GM21717 (cell line): ENCODE data around the gene ANGPTL8.

ENCODE experiments used
- ATAC-seq: cut with Tn5 transposase; IDR thresholded peaks from one replicate; pipeline ENCODE4 v1.9.1; 2021; ENCODE audit warnings: mild to moderate bottlenecking, moderate library complexity; ENCODE audit not compliant: unreplicated experiment

The ANGPTL8 gene, protein sequence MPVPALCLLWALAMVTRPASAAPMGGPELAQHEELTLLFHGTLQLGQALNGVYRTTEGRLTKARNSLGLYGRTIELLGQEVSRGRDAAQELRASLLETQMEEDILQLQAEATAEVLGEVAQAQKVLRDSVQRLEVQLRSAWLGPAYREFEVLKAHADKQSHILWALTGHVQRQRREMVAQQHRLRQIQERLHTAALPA

DNA sequence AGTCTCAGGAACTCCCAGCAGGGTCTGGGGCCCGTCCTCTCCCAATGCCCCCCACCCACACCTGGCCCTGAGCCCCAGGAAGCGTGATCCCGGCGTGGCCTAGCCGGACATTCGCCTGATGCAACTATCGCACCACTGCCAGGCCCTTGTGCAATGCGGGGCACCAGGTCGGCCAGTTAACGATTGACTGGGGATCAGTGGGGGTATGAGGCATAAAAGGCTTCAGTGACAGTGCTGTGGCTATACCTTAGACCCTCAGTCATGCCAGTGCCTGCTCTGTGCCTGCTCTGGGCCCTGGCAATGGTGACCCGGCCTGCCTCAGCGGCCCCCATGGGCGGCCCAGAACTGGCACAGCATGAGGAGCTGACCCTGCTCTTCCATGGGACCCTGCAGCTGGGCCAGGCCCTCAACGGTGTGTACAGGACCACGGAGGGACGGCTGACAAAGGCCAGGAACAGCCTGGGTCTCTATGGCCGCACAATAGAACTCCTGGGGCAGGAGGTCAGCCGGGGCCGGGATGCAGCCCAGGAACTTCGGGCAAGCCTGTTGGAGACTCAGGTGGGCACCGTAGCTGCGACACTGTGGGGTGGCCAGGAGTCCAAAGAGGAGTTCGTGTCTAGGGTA, at the start of gene ANGPTL8:
TSS of gene ANGPTL8 (plus strand) at position 243 of the 624 bp plus-strand sequence. CDS start at position 262, 19 bp downstream.
- no peak for ATAC-seq

DNA sequence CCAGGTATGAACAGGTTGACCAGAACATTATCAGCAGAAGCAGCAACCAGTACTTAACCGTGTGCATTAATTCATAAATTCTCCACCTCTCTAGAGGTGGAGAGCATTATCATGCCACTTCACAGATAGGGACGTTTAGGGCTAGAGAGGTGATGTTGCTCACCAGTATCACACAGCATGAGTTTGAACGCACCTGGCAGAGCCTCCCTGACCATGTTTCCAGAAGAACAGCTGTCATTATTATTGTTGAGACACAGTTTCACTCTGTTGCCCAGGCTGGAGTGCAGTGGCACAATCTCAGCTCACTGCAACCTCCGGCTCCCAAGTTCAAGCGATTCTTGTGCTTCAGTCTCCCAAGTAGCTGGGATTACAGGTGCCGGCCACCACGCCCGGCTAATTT, 48.9 kb upstream of the ANGPTL8 start:
- no peak for ATAC-seq

- ATAC-seq: no peak
Measured at GRCh38 chr19:11191273-11191755, 48.1 kb upstream of the ANGPTL8 start.

DNA sequence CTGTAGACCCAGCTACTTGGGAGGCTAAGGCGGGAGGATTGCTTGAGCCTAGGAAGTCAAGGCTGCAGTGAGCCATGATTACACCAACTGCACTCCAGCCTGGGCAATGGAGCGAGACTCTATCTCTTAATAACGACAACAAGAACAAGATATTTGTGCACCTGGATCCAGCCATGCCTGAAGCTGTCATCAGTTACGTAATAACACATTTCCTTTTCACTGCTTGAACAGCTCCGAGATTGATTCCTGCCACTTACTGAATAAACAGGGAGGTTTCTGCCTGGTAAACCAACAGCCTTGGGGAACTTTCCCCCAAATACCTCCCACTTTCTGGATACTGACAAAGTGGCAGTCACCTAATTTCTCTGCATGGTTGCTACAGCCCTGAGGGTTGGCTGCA, 47.5 kb upstream of the ANGPTL8 start:
- ATAC-seq: no peak

- no peak for ATAC-seq
Measured at GRCh38 chr19:11192957-11193939, 46.2 kb upstream of the ANGPTL8 start.

DNA sequence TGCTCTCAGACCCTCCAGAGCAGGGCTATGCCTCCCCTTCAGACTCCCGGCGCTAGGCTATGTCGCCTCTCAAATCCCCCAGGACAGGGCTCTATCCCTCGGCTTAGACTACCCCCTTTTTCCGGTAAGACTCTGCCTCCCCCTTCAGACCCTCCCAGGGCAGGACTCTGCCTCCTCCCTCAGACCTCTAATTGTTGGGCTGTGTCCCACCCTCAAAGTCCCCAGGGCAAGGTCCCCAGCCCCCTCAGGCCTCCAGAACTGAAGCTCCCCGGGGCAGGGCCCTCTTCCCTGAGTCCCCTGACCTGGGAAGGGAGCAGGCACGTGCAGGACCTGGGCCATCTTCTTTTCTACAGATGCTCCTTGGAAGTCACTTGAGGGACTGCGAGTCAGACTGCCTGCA, 45.2 kb upstream of the ANGPTL8 start:
- ATAC-seq: no peak

DNA sequence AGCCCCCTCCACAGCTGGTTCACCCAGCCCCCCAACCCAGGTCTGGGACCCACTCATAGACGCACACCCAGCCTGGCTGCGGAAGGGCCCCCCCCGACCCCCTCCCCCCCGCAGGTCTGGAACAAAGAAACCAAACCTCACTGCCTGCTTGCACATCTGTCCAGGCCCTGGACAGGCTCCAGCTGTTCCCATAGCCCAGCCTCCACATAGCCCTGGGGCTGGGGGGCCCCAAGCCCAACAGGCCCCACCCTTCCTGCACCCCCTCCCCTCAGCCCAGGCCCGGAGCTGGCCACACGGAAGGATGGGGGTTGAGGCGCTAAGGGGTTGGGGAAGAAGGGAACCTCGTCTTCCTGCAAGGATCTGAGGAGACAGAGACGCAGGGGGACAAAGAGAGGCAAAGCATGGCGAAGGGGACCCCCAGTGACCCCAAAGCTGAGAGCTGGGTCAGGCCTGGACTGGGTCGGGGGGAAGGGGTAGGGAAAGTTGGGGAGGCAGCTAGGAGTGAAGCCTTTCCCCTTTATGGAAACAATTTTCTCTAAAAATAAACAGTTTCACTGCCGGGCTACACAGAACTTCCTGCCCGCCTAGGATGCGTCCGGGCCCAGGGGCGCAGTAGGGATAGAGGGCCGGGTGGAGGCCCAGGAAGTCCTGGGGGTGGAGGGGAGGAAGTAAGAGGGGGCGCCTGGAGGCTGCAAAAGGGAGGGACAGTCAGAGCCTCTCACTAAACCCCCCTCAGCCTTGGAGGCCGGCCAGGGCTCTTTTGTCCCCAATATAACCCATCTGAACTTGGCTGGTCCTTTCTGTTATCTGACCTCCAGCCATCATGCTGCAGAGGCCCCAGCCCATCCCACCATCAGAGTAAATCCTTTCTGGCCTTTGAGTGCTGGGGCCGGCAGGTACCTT, 44.5 kb upstream of the ANGPTL8 start:
- no peak for ATAC-seq

- ATAC-seq: no peak
Measured at GRCh38 chr19:11195681-11196080, 43.7 kb upstream of the ANGPTL8 start.

- ATAC-seq: no peak
Measured at GRCh38 chr19:11196406-11197287, 42.8 kb upstream of the ANGPTL8 start.

- ATAC-seq: peak; percentile 66
Measured at GRCh38 chr19:11197291-11198174, 41.9 kb upstream of the ANGPTL8 start, which contains the start of gene KANK2. Gene KANK2 (minus strand): TSS chr19:11197545. CDS start chr19:11194511, 3,034 bp downstream.

DNA sequence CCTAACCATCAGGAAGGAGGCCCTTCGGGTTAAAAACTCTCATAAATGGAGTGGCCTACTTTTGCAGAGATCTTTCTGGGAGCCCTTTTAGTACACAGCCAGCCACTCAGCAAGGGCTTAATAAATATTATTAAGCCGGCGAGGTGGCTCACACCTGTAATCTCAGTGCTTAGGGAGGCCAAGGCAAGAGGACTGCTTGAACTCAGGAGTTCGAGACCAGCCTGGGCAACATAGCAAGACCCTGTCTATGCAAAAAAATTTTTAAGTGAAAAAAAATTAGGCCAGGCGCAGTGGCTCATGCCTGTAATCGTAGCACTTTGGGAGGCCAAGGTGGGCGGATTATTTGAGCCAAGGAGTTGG, 41.3 kb upstream of the ANGPTL8 start:
- ATAC-seq: no peak

GRCh38 chr19:11198769-11199424, 40.5 kb upstream of the ANGPTL8 start:
- ATAC-seq: no peak

DNA sequence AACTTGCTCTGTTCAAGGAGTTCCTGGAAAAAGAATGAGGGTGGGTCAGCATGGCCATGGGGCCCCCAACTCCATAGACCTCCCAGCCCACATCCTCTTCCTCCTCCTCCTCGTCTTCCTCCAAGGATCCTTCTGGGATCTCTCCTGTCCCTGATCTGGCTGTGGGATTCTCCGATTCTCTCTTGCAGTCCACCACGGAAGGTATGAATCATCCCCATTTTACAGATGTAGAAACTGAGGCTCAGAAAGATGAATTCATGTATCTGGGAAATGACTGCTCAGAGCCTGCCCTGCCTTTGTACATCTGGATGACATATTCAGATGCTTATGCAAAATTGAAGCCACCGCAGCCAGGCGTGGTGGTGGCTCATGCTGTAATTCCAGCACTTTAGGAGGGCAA, 39.9 kb upstream of the ANGPTL8 start:
- ATAC-seq: no peak

GRCh38 chr19:11200015-11200574, 39.3 kb upstream of the ANGPTL8 start:
- ATAC-seq: no peak

GRCh38 chr19:11200931-11201330, 38.5 kb upstream of the ANGPTL8 start:
- no peak for ATAC-seq

DNA sequence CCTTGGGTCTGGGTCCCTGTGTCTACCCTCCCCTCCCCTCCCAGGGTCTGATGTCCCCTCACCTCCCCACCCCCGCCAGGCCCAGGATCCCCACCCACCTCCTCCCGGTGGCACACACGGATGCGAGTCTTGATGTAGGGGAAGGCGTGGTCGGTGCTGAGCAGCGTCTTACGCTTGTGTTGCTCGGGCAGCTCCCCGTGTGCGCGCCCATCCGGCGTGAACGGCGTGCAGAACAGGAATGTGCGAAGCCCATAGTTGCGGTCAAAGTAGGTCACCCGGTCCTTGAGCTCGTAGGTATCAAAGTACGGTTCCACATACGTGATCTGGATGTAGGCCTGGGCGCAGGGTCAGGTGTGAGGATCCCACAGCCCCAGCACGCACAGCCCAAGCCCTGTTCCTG, 37.6 kb upstream of the ANGPTL8 start:
- ATAC-seq: no peak

DNA sequence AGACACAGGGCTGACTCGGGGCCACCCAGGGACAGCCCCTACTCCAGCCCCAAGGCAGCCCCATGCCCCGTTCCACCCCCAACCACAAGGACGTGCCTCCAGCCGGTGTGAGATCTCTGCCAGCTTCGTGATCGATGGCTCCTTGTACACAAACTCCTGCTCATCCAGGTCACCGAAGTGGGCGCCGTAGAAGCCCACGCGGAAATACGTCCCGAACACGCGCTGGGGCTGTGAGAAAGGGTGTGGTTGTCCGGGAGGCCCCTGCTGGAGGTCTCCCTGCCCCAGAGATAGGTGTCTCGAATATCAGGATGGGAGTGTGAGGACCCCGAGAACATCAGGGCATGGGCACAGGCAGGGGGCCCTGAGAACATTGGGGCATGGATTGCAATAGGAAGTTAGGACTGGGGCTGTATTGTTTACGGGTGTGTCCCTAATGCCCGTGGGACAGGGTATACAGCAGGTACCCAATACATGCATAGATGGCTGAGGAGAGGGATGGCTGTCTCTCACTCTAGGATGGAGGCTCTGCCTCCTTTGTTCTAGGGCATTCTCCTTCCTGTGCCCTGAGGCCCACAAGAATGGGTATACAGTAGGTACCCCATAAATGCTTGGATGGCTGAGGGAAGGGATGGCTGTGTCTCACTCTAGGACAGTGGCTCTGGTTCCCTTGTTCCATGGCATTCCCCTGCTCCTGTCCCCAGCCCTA, 36.8 kb upstream of the ANGPTL8 start:
- no peak for ATAC-seq
